GM19324 (cell line): Measurements from ENCODE around the gene PHOX2A.

ENCODE experiments used
- ATAC-seq: cut with Tn5 transposase; IDR thresholded peaks from one replicate; pipeline ENCODE4 v1.9.1; 2021; ENCODE audit warnings: mild to moderate bottlenecking, moderate library complexity; ENCODE audit not compliant: unreplicated experiment, low FRiP score

Gene PHOX2A

DNA sequence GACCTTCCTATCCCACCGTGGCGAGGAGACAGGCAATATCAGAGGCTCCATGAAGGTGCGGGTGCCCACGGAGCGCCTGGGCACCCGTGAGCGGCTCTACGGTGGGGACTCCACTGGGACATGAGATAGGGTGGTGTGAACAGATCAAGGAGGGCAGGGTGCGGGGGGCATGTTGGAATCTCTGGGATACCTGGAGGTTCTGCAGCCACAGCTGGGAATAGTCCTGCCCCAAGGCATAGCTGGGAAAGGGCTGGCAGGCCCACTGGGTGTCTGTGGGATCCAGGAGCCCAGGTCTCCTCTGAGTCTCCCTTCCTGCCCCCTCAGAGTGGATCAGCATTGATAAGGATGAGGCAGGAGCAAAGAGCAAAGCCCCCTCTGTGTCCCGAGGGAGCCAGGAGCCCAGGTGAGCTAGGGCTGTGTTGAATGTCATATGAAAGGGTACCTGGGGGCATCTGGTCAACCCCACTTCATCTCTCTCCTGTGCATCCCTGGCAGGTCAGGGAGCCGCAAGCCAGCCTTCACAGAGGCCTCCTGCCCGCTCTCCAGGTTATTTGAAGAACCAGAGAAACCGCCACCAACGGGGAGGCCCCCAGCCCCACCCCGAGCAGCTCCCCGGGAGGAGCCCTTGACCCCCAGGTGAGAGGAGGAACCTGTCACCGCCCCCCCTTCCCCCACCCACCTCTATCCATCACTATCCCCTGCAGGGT is 8.5 kb downstream of the PHOX2A start:
- no peak for ATAC-seq

DNA sequence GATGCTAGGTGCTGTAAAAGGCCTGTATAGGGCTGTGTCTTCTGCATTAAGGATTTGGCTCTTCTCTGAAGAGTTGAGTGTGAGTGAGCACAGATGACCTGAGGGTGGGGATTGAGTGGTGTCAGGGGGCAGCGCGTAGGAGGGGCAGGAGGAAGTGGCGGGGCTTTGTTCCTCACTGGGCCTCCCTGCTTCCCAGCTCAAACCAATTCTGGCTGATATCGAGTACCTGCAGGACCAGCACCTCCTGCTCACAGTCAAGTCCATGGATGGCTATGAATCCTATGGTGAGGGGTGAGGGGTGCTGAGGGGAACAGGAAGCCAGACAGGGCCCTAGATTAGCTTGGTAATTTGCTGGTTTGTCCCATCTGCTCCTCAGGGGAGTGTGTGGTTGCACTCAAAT is 9.1 kb downstream of the PHOX2A start:
- ATAC-seq, result no peak

DNA sequence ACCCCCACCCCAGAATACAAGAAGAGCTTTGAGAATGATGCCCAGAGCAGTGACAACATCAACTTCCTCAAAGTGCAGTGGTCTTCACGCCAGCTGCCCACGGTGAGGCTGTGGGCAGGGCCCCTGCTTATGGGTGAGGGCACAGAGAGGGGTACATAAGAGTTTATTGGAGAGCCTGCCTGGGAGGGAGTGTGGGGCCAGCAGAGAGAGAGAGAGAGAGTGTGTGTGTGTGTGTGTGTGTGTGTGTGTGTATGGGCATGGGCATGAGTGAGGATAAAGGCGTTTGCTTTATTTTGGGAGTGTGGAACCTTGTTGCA is 9.5 kb downstream of the PHOX2A start:
- ATAC-seq, result no peak

DNA sequence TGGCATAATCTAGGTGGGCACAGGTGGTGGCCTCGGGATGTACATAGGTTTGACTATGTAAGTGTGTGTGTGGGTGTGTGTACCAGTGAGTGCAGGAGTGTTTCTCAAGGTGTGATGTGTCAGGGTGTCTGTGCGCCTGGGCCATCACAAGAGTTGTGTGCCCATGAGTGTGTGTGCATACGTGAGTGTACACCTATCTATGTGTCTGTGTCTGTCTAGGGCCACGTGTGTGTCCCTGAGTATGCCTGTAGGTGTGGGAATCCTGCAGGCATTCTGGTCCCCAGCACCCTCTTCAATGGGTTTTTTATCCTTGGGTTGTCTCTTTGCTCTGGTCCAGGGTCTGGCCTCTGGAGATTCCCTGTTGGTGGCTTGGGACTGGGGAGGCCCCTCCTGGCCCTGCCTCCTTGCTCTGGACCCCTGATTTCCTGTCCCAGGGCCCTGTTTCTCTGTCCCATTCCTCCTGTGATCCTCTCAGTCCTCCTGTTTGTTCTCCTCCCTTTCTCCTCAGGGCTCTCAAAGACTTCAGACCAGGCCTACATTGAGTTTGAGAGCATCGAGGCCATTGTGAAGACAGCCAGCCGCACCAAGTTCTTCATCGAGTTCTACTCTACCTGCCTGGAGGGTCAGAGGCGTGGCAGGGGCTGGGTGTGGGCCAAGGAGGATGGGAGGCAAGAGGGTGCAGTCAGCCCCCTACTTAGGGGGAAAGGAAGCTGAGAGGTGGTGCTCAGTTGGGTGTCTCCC is 10.0 kb downstream of the PHOX2A start:
- no peak for ATAC-seq

DNA sequence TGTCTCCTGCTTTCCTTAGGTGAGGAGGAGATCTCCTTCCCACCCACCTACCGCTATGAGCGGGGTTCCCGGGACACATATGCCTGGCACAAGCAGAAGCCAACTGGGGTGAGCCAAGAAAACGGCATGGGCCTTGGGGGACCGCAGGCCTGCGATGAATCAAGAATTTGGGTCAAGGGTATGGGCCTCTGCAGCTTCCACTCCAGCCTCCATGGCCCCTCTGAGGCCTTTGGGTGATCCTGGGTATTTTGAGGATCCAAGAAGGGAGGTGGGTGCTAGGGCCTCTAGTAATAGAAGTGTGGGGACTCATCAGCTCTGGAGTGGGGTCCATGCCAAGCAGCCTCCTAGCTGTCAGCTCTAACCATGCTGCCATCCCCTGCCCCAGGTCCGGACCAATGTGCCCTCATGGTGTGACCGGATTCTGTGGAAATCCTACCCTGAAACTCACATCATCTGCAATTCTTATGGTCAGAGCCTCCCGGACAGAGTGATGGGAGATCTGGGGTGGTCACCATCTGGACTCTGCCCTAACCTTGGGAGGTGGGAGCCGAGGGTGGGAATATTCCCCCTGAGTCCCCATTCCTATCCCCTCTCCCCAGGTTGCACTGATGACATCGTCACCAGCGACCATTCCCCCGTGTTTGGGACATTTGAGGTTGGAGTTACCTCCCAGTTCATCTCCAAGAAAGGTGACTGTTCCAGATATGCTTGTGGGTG is 10.8 kb downstream of the PHOX2A start:
- no peak for ATAC-seq

- ATAC-seq, result no peak
These were observed 11.5 kb downstream of the PHOX2A start for GRCh38 chr11:72232260-72233055.

DNA sequence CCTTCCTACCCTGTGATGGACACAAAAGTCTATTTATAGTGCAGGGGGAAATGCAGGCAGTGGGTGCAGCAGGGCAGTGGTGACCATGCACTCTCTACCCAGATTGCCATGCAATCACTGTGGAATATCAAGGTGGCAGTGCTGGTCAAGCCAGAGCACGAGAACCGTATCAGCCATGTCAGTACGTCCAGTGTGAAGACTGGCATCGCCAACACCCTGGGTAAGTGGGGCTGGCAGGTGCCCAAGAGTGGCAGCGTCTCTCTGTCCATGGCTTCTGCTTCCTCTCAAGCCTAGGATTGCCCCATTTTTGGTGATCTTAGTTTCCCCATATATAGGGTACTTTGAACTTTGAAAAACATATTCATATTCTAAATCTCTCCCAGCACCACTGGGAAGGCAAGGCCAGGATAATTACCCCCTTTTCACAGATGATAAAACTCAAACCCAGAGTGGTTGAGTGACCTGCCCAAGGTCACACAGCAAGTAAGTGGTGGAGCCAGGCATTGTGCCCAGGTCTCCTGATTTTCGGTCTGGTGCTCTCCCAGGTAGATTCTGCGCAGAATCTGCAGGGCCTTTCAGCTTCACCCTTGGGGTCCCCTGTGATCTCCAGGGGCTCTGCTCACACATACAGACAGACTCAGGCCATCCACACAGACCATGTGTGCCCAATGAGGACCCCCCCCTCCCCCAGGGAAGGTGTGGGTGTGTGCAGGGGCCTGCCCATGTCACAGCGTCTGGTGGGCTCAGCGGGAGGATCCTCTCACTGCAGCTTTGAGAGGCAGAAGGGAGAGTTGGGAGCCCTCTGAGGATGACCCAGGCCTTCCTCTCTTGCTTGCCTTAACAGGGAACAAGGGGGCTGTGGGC is 12.3 kb downstream of the PHOX2A start:
- ATAC-seq, result no peak

GRCh38 chr11:72230764-72231365 is 13.1 kb downstream of the PHOX2A start:
- ATAC-seq, result no peak

- no peak for ATAC-seq
These were observed 13.8 kb downstream of the PHOX2A start for GRCh38 chr11:72229925-72230763.

- no peak for ATAC-seq
These were observed 14.5 kb downstream of the PHOX2A start for GRCh38 chr11:72229336-72229924.

- no peak for ATAC-seq
These were observed 15.1 kb downstream of the PHOX2A start for GRCh38 chr11:72228844-72229231.

- no peak for ATAC-seq
These were observed 15.6 kb downstream of the PHOX2A start for GRCh38 chr11:72228229-72228843.

- ATAC-seq, result no peak
These were observed 16.4 kb downstream of the PHOX2A start for GRCh38 chr11:72227316-72228228.

DNA sequence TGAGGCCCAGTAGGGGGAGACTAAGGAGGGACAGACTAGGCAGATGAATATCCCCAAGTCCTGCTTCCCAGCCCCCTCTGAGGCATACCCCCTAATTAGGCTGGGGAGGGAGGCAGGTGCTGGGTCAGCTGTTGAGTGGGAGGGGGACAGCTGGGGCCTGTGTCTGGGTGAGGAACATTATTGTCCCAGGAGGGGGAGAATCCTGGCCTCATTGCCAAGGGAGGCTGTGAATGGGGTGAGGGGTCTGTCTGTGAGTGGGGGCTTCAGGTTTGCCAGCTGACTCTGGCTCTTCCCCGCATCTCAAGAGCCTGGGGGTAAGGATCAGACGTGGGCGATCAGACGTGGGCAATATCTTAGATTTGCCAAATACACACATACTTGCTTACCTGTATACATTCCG is 17.3 kb downstream of the PHOX2A start:
- ATAC-seq, result no peak

GRCh38 chr11:72225411-72225951 is 18.5 kb downstream of the PHOX2A start:
- no peak for ATAC-seq

GRCh38 chr11:72224564-72225410 is 19.2 kb downstream of the PHOX2A start, which contains the start of gene INPPL1:
Gene INPPL1 (plus strand): TSS chr11:72224767. CDS start chr11:72224985, 218 bp downstream.
- ATAC-seq, result no peak
